H9 (cell line): ENCODE data around the gene SREBF1. TPM values are rescaled to one million over a fixed set of nuclear protein-coding genes. Genes with fewer than 3 reads are reported as not detected.

Experiments
- DNase-seq: peaks from one replicate; pipeline ENCODE4 v3.0.0-alpha.2; 2017
- H2AFZ ChIP-seq: one replicate; pipeline ENCODE4 v1.6.1; 2013; ENCODE audit warnings: mild to moderate bottlenecking, low read length, control low read depth, moderate library complexity
- H2AK5ac ChIP-seq: 2 replicates; pipeline ENCODE4 v1.6.1; 2013; ENCODE audit warnings: low read length, control low read depth, mixed read lengths; ENCODE audit not compliant: insufficient read length
- H2BK120ac ChIP-seq: one replicate; pipeline ENCODE4 v1.6.1; 2013; ENCODE audit warnings: low read depth, mild to moderate bottlenecking, low read length, control low read depth, inconsistent platforms; ENCODE audit not compliant: poor library complexity, severe bottlenecking
- H2BK12ac ChIP-seq: 2 replicates; pipeline ENCODE4 v1.6.1; 2013; ENCODE audit warnings: low read length, control low read depth, mixed read lengths, low read depth; ENCODE audit not compliant: insufficient read length
- H2BK15ac ChIP-seq: 2 replicates; pipeline ENCODE4 v1.6.1; 2013; ENCODE audit warnings: low read depth, low read length, control low read depth
- H2BK20ac ChIP-seq: one replicate; pipeline ENCODE4 v1.6.1; 2013; ENCODE audit warnings: low read depth, mild to moderate bottlenecking, low read length, control low read depth, inconsistent platforms; ENCODE audit not compliant: poor library complexity, severe bottlenecking
- H2BK5ac ChIP-seq: 2 replicates; pipeline ENCODE4 v1.6.1; 2013; ENCODE audit warnings: low read length, control low read depth, mixed read lengths; ENCODE audit not compliant: insufficient read length
- H3K14ac ChIP-seq: 2 replicates; pipeline ENCODE4 v1.6.1; 2013; ENCODE audit warnings: low read length, control low read depth; ENCODE audit not compliant: insufficient read depth
- H3K18ac ChIP-seq: 2 replicates; pipeline ENCODE4 v1.6.1; 2013; ENCODE audit warnings: low read depth, mild to moderate bottlenecking, mixed read lengths, low read length, control low read depth; ENCODE audit not compliant: insufficient read length
- H3K23ac ChIP-seq: 2 replicates; pipeline ENCODE4 v1.6.1; 2013; ENCODE audit warnings: low read length, control low read depth, mixed read lengths, low read depth; ENCODE audit not compliant: insufficient read length
- H3K23me2 ChIP-seq: 2 replicates; pipeline ENCODE4 v1.6.1; 2013; ENCODE audit warnings: low read depth, mild to moderate bottlenecking, mixed read lengths, low read length, control low read depth; ENCODE audit not compliant: insufficient read length, poor library complexity, severe bottlenecking
- H3K27ac ChIP-seq: 2 replicates; pipeline ENCODE4 v1.5.1; 2013; ENCODE audit warnings: low read length, control low read depth, mixed read lengths, low read depth; ENCODE audit not compliant: insufficient read length
- H3K27me3 ChIP-seq: 2 replicates; pipeline ENCODE4 v1.6.1; 2013; ENCODE audit warnings: low read length, control low read depth, inconsistent platforms; ENCODE audit not compliant: insufficient read depth
- H3K4ac ChIP-seq: 2 replicates; pipeline ENCODE4 v1.6.1; 2013; ENCODE audit warnings: low read depth, mild to moderate bottlenecking, control low read depth, inconsistent platforms, low read length, moderate library complexity
- H3K4me1 ChIP-seq: 2 replicates; pipeline ENCODE4 v1.6.1; 2013; ENCODE audit warnings: low read length, control low read depth, inconsistent platforms; ENCODE audit not compliant: insufficient read depth
- H3K4me2 ChIP-seq: 2 replicates; pipeline ENCODE4 v1.6.1; 2013; ENCODE audit warnings: low read length, control low read depth, mixed read lengths; ENCODE audit not compliant: insufficient read length, insufficient read depth
- H3K56ac ChIP-seq: 2 replicates; pipeline ENCODE4 v1.6.1; 2013; ENCODE audit warnings: low read depth, mild to moderate bottlenecking, mixed read lengths, low read length, control low read depth; ENCODE audit not compliant: insufficient read length
- H3K79me1 ChIP-seq: 2 replicates; pipeline ENCODE4 v1.6.1; 2013; ENCODE audit warnings: low read depth, mild to moderate bottlenecking, moderate library complexity, low read length, control low read depth, inconsistent platforms; ENCODE audit not compliant: insufficient read depth, poor library complexity, severe bottlenecking
- H3K79me2 ChIP-seq: 2 replicates; pipeline ENCODE4 v1.6.1; 2013; ENCODE audit warnings: low read length, control low read depth, inconsistent platforms; ENCODE audit not compliant: insufficient read depth
- H3K9ac ChIP-seq: 2 replicates; pipeline ENCODE4 v1.6.1; 2013; ENCODE audit warnings: low read length, control low read depth, mixed read lengths; ENCODE audit not compliant: insufficient read length; ENCODE audit errors: extremely low read depth
- H3K9me3 ChIP-seq: one replicate; pipeline ENCODE4 v1.6.1; 2013; ENCODE audit warnings: low read depth, low read length, inconsistent platforms; ENCODE audit not compliant: control insufficient read depth
- H3T11ph ChIP-seq: one replicate; pipeline ENCODE4 v1.6.1; 2013; ENCODE audit warnings: mild to moderate bottlenecking, low read length, control low read depth, inconsistent platforms
- H4K20me1 ChIP-seq: one replicate; pipeline ENCODE4 v1.6.1; 2013; ENCODE audit not compliant: control insufficient read depth, insufficient read length, insufficient read depth
- H4K5ac ChIP-seq: 2 replicates; pipeline ENCODE4 v1.6.1; 2013; ENCODE audit warnings: low read depth, mild to moderate bottlenecking, mixed read lengths, low read length, control low read depth; ENCODE audit not compliant: insufficient read length
- H4K8ac ChIP-seq: replicated peaks from 2 replicates; pipeline ENCODE4 v1.6.1; 2013; ENCODE audit warnings: low read length, control low read depth, mixed read lengths, low read depth; ENCODE audit not compliant: insufficient read length
- H4K91ac ChIP-seq: 2 replicates; pipeline ENCODE4 v1.6.1; 2013; ENCODE audit warnings: low read depth, mild to moderate bottlenecking, moderate library complexity, mixed read lengths, low read length, control low read depth; ENCODE audit not compliant: insufficient read length
- H3K27ac Mint-ChIP-seq, 3 experiments: 2 replicates in 2 of 3; 3 replicates in 1 of 3; pipeline ENCODE4 v1.8.0; 2020 to 2021; ENCODE audit warnings: mixed read lengths in 3 of 3, mild to moderate bottlenecking in 1 of 3, moderate library complexity in 1 of 3
- H3K27me3 Mint-ChIP-seq: 2 replicates; pipeline ENCODE4 v1.8.0; 2021; ENCODE audit warnings: low read depth, mild to moderate bottlenecking, moderate library complexity, mixed read lengths
- H3K36me3 Mint-ChIP-seq, 3 experiments: 2 replicates in 2 of 3; 3 replicates in 1 of 3; pipeline ENCODE4 v1.8.0; 2020 to 2021; ENCODE audit warnings: low read depth in 3 of 3, mixed read lengths in 3 of 3; ENCODE audit not compliant: insufficient read depth in 1 of 3
- H3K4me1 Mint-ChIP-seq, 2 experiments: 2 replicates each; pipeline ENCODE4 v1.8.0; 2020; ENCODE audit warnings: mixed read lengths in 2 of 2
- H3K4me3 Mint-ChIP-seq, 2 experiments: 2 replicates in 1 of 2; 3 replicates in 1 of 2; pipeline ENCODE4 v1.8.0; 2020 to 2021; ENCODE audit warnings: mild to moderate bottlenecking in 2 of 2, mixed read lengths in 2 of 2, moderate library complexity in 1 of 2
- H3K9me3 Mint-ChIP-seq, 2 experiments: 2 replicates in 1 of 2; 3 replicates in 1 of 2; pipeline ENCODE4 v1.8.0; 2020; ENCODE audit warnings: mild to moderate bottlenecking in 2 of 2, mixed read lengths in 2 of 2, moderate library complexity in 1 of 2
- WGBS: extraction: QIAGEN DNeasy Blood & Tissue Kit; methylation state at CpG from one replicate; pipeline ENCODE4 v1.1.7; 2013; ENCODE audit warnings: missing lambda C conversion rate, low lambda C conversion rate, mixed read lengths; ENCODE audit not compliant: insufficient read length; ENCODE audit errors: extremely low coverage; 5-methylcytosine and 5-hydroxymethylcytosine counted together
- total RNA-seq: library from RNA; stranded (reverse); gene quantifications from 2 replicates; pipeline ENCODE4 v1.2.1, GENCODE V29; 2021
- TF ChIP-seq, protein P1 (sequence below): fragments of 200-600 bp; sonication (generic); conservative IDR thresholded peaks from 3 replicates; pipeline ENCODE4 v1.8.0; 2021; ENCODE audit warnings: antibody characterized with exemption, mild to moderate bottlenecking

The SREBF1 gene
- total RNA-seq, 1 experiment from 2014 or later = 81.9 TPM

DNA sequence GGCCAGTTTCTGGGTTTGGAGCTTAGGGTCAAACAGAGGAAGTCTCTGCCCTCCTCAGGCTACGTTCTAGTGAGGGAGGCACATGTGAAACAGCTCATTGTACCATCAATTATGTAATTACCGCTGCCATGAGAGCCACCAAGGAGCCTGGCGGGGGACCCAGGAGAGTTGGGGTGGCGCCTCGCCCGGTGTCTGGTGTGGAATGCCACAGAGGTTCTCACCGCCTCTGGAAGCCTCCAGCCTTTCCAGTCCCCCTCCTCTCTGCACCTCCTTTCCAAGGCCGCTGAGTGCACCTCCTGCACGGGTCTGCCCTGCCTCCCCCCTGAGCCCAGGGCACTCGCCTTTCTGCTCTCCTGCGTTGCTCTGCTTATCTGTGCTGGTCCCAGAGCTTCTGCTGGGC lies 51.4 kb downstream of the SREBF1 start:
- H4K5ac ChIP-seq = no peak overlapping the region
- Mint-ChIP-seq H3K27ac (no peak overlapping the region), H3K4me1 (peaks cover 34 to 62% of the 10 kb centered on the region in 2 experiments), H3K36me3 (no peaks in the 10 kb centered on the region; a peak in 1 of 7 replicates), H3K27me3 (peaks cover 69% of the 10 kb centered on the region), H3K9me3 (no peaks in the 10 kb centered on the region; a peak in 1 of 5 replicates), H3K4me3 (peak overlapping the region in 1 of 2 experiments; percentile 87; a peak in 3 of 5 replicates)
- no peak overlapping the region for H2BK120ac ChIP-seq
- H2BK20ac ChIP-seq = no peak overlapping the region
- no peak overlapping the region for H3K27ac ChIP-seq
- TF ChIP-seq, protein P1, sequence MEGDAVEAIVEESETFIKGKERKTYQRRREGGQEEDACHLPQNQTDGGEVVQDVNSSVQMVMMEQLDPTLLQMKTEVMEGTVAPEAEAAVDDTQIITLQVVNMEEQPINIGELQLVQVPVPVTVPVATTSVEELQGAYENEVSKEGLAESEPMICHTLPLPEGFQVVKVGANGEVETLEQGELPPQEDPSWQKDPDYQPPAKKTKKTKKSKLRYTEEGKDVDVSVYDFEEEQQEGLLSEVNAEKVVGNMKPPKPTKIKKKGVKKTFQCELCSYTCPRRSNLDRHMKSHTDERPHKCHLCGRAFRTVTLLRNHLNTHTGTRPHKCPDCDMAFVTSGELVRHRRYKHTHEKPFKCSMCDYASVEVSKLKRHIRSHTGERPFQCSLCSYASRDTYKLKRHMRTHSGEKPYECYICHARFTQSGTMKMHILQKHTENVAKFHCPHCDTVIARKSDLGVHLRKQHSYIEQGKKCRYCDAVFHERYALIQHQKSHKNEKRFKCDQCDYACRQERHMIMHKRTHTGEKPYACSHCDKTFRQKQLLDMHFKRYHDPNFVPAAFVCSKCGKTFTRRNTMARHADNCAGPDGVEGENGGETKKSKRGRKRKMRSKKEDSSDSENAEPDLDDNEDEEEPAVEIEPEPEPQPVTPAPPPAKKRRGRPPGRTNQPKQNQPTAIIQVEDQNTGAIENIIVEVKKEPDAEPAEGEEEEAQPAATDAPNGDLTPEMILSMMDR = no peak
- peaks cover 26% of the 10 kb centered on the region for H3K23me2 ChIP-seq
- H3K4ac ChIP-seq = no peak overlapping the region
- no peak overlapping the region for H4K8ac ChIP-seq
- H3K9me3 ChIP-seq = no peaks in the 10 kb centered on the region
- H2BK15ac ChIP-seq = no peak overlapping the region
- no peak overlapping the region for H4K91ac ChIP-seq
- no peaks in the 10 kb centered on the region for H3K79me1 ChIP-seq
- H2BK12ac ChIP-seq = no peak overlapping the region
- no peak overlapping the region for H3K56ac ChIP-seq
- peaks cover 4% of the 10 kb centered on the region for H4K20me1 ChIP-seq
- H2BK5ac ChIP-seq = no peak overlapping the region
- no peaks in the 10 kb centered on the region for H3K4me1 ChIP-seq
- no peak overlapping the region for H2AFZ ChIP-seq
- H3K4me2 ChIP-seq = no peak overlapping the region
- WGBS = no CpG with 5 or more reads among the region's 11 CpGs
- no peaks in the 10 kb centered on the region for H3K79me2 ChIP-seq
- no peak overlapping the region for H2AK5ac ChIP-seq
- no peak overlapping the region for H3K23ac ChIP-seq
- H3K14ac ChIP-seq = no peak overlapping the region
- no peak overlapping the region for H3T11ph ChIP-seq
- H3K27me3 ChIP-seq = no peaks in the 10 kb centered on the region; the same call in 1 of the 2 replicates
- no peak for DNase-seq
- H3K9ac ChIP-seq = no peak overlapping the region
- no peak overlapping the region for H3K18ac ChIP-seq
